ENCODE data around the gene CYSLTR2. TPM values are rescaled to one million over a fixed set of nuclear protein-coding genes. Genes with fewer than 3 reads are reported as not detected.

Gene CYSLTR2
- total RNA-seq (2014; rRNA removed; shearing (Covaris generic)) = not detected in 2 replicates

- DNase-seq (ENCODE audit: low spot score) = no peak
Observed at GRCh38 chr13:48653472-48653939, at the start of gene CYSLTR2. Gene CYSLTR2, plus strand, starts transcription at chr13:48653929. Its CDS starts 52,889 bp downstream, at chr13:48706818.

GRCh38 chr13:48615049-48615448 is 38.7 kb upstream of the CYSLTR2 start:
- no peak for DNase-seq (ENCODE audit: low spot score)

GRCh38 chr13:48618937-48619336 is 34.8 kb upstream of the CYSLTR2 start:
- no peak for DNase-seq (ENCODE audit: low spot score)

- no peak for DNase-seq (ENCODE audit: low spot score)
Observed at GRCh38 chr13:48621056-48621455, 32.7 kb upstream of the CYSLTR2 start.

- DNase-seq (ENCODE audit: low spot score) = no peak
Observed at GRCh38 chr13:48624016-48624415, 29.7 kb upstream of the CYSLTR2 start.

- DNase-seq (ENCODE audit: low spot score) = no peak
Observed at GRCh38 chr13:48624858-48625257, 28.9 kb upstream of the CYSLTR2 start.

GRCh38 chr13:48625413-48626076 is 28.2 kb upstream of the CYSLTR2 start:
- no peak for DNase-seq (ENCODE audit: low spot score)

GRCh38 chr13:48626077-48626449 is 27.7 kb upstream of the CYSLTR2 start:
- DNase-seq (ENCODE audit: low spot score) = no peak

GRCh38 chr13:48626726-48627451 is 26.8 kb upstream of the CYSLTR2 start:
- DNase-seq (ENCODE audit: low spot score) = no peak

- DNase-seq (ENCODE audit: low spot score) = no peak
Observed at GRCh38 chr13:48629277-48629676, 24.5 kb upstream of the CYSLTR2 start.

- no peak for DNase-seq (ENCODE audit: low spot score)
Observed at GRCh38 chr13:48630291-48630690, 23.4 kb upstream of the CYSLTR2 start.

GRCh38 chr13:48630773-48631172 is 23.0 kb upstream of the CYSLTR2 start:
- DNase-seq (ENCODE audit: low spot score) = no peak

- no peak for DNase-seq (ENCODE audit: low spot score)
Observed at GRCh38 chr13:48631441-48631840, 22.3 kb upstream of the CYSLTR2 start.

GRCh38 chr13:48633700-48634099 is 20.0 kb upstream of the CYSLTR2 start:
- no peak for DNase-seq (ENCODE audit: low spot score)

- DNase-seq (ENCODE audit: low spot score) = no peak
Observed at GRCh38 chr13:48634636-48635035, 19.1 kb upstream of the CYSLTR2 start.

- no peak for DNase-seq (ENCODE audit: low spot score)
Observed at GRCh38 chr13:48635478-48635877, 18.3 kb upstream of the CYSLTR2 start.

GRCh38 chr13:48636550-48636949 is 17.2 kb upstream of the CYSLTR2 start:
- DNase-seq (ENCODE audit: low spot score) = no peak

GRCh38 chr13:48637601-48638000 is 16.1 kb upstream of the CYSLTR2 start:
- DNase-seq (ENCODE audit: low spot score) = no peak

GRCh38 chr13:48640767-48641166 is 13.0 kb upstream of the CYSLTR2 start:
- no peak for DNase-seq (ENCODE audit: low spot score)

- DNase-seq (ENCODE audit: low spot score) = no peak
Observed at GRCh38 chr13:48641404-48641803, 12.3 kb upstream of the CYSLTR2 start.

GRCh38 chr13:48642061-48642460 is 11.7 kb upstream of the CYSLTR2 start:
- DNase-seq (ENCODE audit: low spot score) = no peak

GRCh38 chr13:48643159-48643558 is 10.6 kb upstream of the CYSLTR2 start:
- no peak for DNase-seq (ENCODE audit: low spot score)

- DNase-seq (ENCODE audit: low spot score) = no peak
Observed at GRCh38 chr13:48644141-48644540, 9.6 kb upstream of the CYSLTR2 start.

Measured in H4 (cell line).